ENCODE measurements around the gene NCAM1. TPM values are rescaled to one million over a fixed set of nuclear protein-coding genes. Genes with fewer than 3 reads are reported as not detected.
"Not testable (repeated sequence)": the region's sequence is repeated elsewhere in the genome, so short reads cannot be mapped to it uniquely, and the experiment has no call there.

Gene NCAM1
- total and polyA plus RNA-seq, 2 experiments from 2014 or later = 0.76 to 1.6 TPM

DNA sequence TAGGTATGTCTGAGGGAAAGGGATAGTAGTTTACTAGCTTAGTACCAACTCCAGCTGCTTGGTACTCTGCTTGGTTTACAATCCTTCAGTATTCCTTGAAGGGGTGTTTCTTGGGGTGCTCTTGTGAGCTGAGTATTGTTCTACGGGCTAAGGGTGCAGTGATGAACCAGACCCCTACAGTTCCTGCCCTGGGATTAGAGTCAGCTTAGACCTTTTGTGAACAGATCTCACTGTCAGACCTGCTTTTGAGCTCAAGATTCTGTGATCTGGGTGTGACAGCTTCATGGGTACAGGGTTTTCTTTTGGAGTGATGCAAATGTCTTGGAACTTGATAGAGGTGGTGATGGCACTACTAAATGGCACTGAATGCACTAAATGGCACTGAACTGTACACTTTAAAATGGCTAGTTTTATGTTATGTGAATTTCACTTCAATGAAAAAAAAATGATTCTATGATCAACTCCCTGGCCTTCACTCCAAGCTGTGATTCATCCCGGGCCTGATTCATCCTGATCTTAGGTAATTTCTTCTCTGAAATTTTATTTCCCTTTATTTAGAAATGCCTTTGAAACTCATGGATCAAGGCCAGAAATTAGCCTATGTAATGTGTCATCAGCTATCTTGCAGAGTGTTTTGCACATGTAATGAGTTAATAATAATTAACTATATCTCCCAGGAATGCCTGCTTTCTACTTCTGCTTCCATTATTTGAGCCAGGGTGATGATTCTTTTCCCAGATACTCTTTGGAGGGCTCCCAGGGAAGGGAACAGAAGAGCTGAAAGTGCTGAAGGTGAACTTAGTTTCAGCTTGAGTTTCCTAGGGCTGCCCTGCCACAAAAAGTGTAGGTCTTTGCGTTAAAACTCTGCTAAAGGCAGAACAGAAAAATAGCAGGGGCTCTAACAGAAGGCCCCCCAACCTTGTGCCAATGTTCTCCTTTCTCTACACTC lies 87.9 kb downstream of the NCAM1 start (continued):
- TF ChIP-seq, protein P1, sequence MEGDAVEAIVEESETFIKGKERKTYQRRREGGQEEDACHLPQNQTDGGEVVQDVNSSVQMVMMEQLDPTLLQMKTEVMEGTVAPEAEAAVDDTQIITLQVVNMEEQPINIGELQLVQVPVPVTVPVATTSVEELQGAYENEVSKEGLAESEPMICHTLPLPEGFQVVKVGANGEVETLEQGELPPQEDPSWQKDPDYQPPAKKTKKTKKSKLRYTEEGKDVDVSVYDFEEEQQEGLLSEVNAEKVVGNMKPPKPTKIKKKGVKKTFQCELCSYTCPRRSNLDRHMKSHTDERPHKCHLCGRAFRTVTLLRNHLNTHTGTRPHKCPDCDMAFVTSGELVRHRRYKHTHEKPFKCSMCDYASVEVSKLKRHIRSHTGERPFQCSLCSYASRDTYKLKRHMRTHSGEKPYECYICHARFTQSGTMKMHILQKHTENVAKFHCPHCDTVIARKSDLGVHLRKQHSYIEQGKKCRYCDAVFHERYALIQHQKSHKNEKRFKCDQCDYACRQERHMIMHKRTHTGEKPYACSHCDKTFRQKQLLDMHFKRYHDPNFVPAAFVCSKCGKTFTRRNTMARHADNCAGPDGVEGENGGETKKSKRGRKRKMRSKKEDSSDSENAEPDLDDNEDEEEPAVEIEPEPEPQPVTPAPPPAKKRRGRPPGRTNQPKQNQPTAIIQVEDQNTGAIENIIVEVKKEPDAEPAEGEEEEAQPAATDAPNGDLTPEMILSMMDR (conservative IDR thresholded peaks at IDR 0.05; ENCODE audit: low read depth in 2 of 2) = no peak
- TF ChIP-seq EZH2phosphoT487 (IDR thresholded peaks at IDR 0.05; ENCODE audit: unreplicated experiment) (no peak), STAT1 (IDR thresholded peaks at IDR 0.05; ENCODE audit: unreplicated experiment) (no peak)
- TF ChIP-seq, protein P2, sequence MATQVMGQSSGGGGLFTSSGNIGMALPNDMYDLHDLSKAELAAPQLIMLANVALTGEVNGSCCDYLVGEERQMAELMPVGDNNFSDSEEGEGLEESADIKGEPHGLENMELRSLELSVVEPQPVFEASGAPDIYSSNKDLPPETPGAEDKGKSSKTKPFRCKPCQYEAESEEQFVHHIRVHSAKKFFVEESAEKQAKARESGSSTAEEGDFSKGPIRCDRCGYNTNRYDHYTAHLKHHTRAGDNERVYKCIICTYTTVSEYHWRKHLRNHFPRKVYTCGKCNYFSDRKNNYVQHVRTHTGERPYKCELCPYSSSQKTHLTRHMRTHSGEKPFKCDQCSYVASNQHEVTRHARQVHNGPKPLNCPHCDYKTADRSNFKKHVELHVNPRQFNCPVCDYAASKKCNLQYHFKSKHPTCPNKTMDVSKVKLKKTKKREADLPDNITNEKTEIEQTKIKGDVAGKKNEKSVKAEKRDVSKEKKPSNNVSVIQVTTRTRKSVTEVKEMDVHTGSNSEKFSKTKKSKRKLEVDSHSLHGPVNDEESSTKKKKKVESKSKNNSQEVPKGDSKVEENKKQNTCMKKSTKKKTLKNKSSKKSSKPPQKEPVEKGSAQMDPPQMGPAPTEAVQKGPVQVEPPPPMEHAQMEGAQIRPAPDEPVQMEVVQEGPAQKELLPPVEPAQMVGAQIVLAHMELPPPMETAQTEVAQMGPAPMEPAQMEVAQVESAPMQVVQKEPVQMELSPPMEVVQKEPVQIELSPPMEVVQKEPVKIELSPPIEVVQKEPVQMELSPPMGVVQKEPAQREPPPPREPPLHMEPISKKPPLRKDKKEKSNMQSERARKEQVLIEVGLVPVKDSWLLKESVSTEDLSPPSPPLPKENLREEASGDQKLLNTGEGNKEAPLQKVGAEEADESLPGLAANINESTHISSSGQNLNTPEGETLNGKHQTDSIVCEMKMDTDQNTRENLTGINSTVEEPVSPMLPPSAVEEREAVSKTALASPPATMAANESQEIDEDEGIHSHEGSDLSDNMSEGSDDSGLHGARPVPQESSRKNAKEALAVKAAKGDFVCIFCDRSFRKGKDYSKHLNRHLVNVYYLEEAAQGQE (IDR thresholded peaks at IDR 0.05; ENCODE audit: unreplicated experiment) = no peak

DNA sequence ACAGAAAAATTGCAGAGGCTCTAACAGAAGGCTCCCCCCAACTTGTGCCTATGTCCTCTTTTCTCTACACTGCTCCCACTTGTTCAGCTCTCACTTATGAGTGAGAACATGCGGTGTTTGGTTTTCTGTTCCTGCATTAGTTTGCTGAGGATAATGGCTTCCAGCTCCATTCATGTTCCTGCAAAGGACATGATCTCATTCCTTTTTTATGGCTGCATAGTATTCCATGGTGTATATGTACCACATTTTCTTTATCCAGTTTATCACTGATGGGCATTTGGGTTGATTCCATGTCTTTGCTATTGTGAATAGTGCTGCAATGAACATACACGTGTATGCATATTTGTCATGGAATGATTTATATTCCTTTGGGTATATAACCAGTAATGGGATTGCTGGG lies 91.8 kb downstream of the NCAM1 start:
- H3K9me3 Mint-ChIP-seq; H3K36me3 ChIP-seq (ENCODE audit: insufficient read depth); H3K27ac ChIP-seq (ENCODE audit: low read depth); H2AFZ ChIP-seq; H3K4me2 ChIP-seq; H3K36me3 Mint-ChIP-seq (ENCODE audit: low read depth); DNase-seq (ENCODE audit: low spot score); H3K79me2 ChIP-seq (replicated peaks; ENCODE audit: insufficient read depth); ATAC-seq; H3K4me1 Mint-ChIP-seq; H3K27me3 Mint-ChIP-seq (ENCODE audit: insufficient read depth, low read depth, poor library complexity); H3K4me3 Mint-ChIP-seq; H3K27me3 ChIP-seq (ENCODE audit: insufficient read depth); H3F3A ChIP-seq (replicated peaks; ENCODE audit: low read depth); H3K27ac Mint-ChIP-seq; H3K4me3 ChIP-seq; H3K9me2 ChIP-seq (ENCODE audit: insufficient read depth); H3K4me1 ChIP-seq (ENCODE audit: insufficient read depth); H4K20me1 ChIP-seq (replicated peaks; ENCODE audit: insufficient read depth): not testable (repeated sequence)

GRCh38 chr11:113057038-113057437 lies 95.8 kb downstream of the NCAM1 start:
- no peaks in the 10 kb centered on the region for H3K27me3 ChIP-seq (ENCODE audit: insufficient read depth)
- Mint-ChIP-seq H3K4me1 (no peaks in the 10 kb centered on the region), H3K9me3 (peaks cover 3% of the 10 kb centered on the region; the same call in 1 of the 3 replicates), H3K36me3 (ENCODE audit: low read depth) (no peaks in the 10 kb centered on the region), H3K27me3 (ENCODE audit: insufficient read depth, low read depth, poor library complexity) (peaks cover 4% of the 10 kb centered on the region), H3K4me3 (no peak overlapping the region), H3K27ac (no peak overlapping the region)
- no peaks in the 10 kb centered on the region for H3K9me2 ChIP-seq (ENCODE audit: insufficient read depth)
- no peaks in the 10 kb centered on the region for H3K4me1 ChIP-seq (ENCODE audit: insufficient read depth)
- ATAC-seq (no peak), DNase-seq (ENCODE audit: low spot score) (no peak)
- no peaks in the 10 kb centered on the region for H4K20me1 ChIP-seq (replicated peaks; ENCODE audit: insufficient read depth)
- no peaks in the 10 kb centered on the region for H3K79me2 ChIP-seq (replicated peaks; ENCODE audit: insufficient read depth)
- H3K4me3 ChIP-seq = no peak overlapping the region
- H3K36me3 ChIP-seq (ENCODE audit: insufficient read depth) = no peaks in the 10 kb centered on the region
- no peak overlapping the region for H3K27ac ChIP-seq (ENCODE audit: low read depth)
- H3K4me2 ChIP-seq = no peak overlapping the region
- H3F3A ChIP-seq (replicated peaks; ENCODE audit: low read depth) = no peaks in the 10 kb centered on the region
- no peak overlapping the region for H2AFZ ChIP-seq
- TF ChIP-seq ETS1 (IDR thresholded peaks at IDR 0.05) (no peak), JUNB (IDR thresholded peaks at IDR 0.05; ENCODE audit: unreplicated experiment) (no peak), POLR2AphosphoS5 (IDR thresholded peaks at IDR 0.05; ENCODE audit: low read depth) (no peak), CREB1 (CRISPR knock-in tag; IDR thresholded peaks at IDR 0.05; ENCODE audit: low read depth) (no peak), STAT1 (IDR thresholded peaks at IDR 0.05; ENCODE audit: unreplicated experiment) (no peak), NANOG (IDR thresholded peaks at IDR 0.05; ENCODE audit: borderline replicate concordance) (no peak), ZNF114 (CRISPR knock-in tag; IDR thresholded peaks at IDR 0.05) (no peak), EZH2 (IDR thresholded peaks at IDR 0.05; ENCODE audit: low read depth, unreplicated experiment) (no peak), EZH2phosphoT487 (IDR thresholded peaks at IDR 0.05; ENCODE audit: unreplicated experiment) (no peak)
- TF ChIP-seq, protein P2 (IDR thresholded peaks at IDR 0.05; ENCODE audit: unreplicated experiment) = no peak
